Ovary (tissue), 3 donors: ENCODE measurements around the gene SCYGR8.

Experiments
- CTCF ChIP-seq, 3 donors: fragments of 450-650 bp in 2 of 3; fragments of 200-600 bp in 1 of 3; IDR thresholded peaks; one replicate each; pipeline versions ENCODE4 v1.5.1 to v1.8.0; 2016 to 2022; ENCODE audit warnings: antibody characterized with exemption in 3 of 3, mild to moderate bottlenecking in 1 of 3
- EP300 ChIP-seq: sonication (generic); formaldehyde crosslinking; IDR thresholded peaks from one replicate; pipeline ENCODE4 v1.6.1; 2017; ENCODE audit warnings: antibody characterized with exemption
- POLR2A ChIP-seq: fragments of 450-650 bp; IDR thresholded peaks from one replicate; pipeline ENCODE4 v1.6.1; 2017; ENCODE audit warnings: antibody characterized with exemption, mild to moderate bottlenecking, moderate library complexity
- donor health status: DM: no; HTN: no; CAD: no.

- no peak for TF ChIP-seq CTCF (IDR thresholded peaks at IDR 0.05)
- no peak for TF ChIP-seq EP300
- TF ChIP-seq POLR2A: no peak
Observed at GRCh38 chr2:227780981-227781615, 35.4 kb downstream of the SCYGR8 start.
